Spleen (tissue), 11 donors: ENCODE results near the gene CARD10. TPM values are rescaled to one million over a fixed set of nuclear protein-coding genes. Genes with fewer than 3 reads are reported as not detected.

Source experiments
- DNase-seq: peaks from one replicate; pipeline ENCODE4 v3.0.0-alpha.2; 2020
- H3K27ac ChIP-seq, 8 donors: fragments of 200-600 bp; sonication (generic) in 7 of 8; 1 replicate in 4 of 8; 2 replicates in 4 of 8; pipeline versions ENCODE4 v1.5.0 to v1.8.0; 2016 to 2021; ENCODE audit warnings: inconsistent platforms in 4 of 8, mild to moderate bottlenecking in 4 of 8, moderate library complexity in 1 of 8
- H3K27me3 ChIP-seq, 7 donors: fragments of 200-600 bp; sonication (generic) in 6 of 7; replicated peaks in 1 of 7; 1 replicate in 4 of 7; 2 replicates in 3 of 7; pipeline versions ENCODE4 v1.5.0 to v1.8.0; 2016 to 2021; ENCODE audit warnings: inconsistent platforms in 3 of 7, mild to moderate bottlenecking in 1 of 7
- H3K36me3 ChIP-seq, 6 donors: fragments of 200-600 bp; sonication (generic) in 5 of 6; 1 replicate in 4 of 6; 2 replicates in 2 of 6; pipeline versions ENCODE4 v1.5.0 to v1.8.0; 2016 to 2021; ENCODE audit warnings: inconsistent platforms in 2 of 6
- H3K4me1 ChIP-seq, 6 donors: fragments of 200-600 bp; sonication (generic) in 5 of 6; 1 replicate in 3 of 6; 2 replicates in 3 of 6; pipeline versions ENCODE4 v1.5.0 to v1.8.0; 2016 to 2021; ENCODE audit warnings: inconsistent platforms in 3 of 6
- H3K4me3 ChIP-seq, 8 donors: fragments of 200-600 bp; sonication (generic) in 7 of 8; 1 replicate in 4 of 8; 2 replicates in 4 of 8; pipeline versions ENCODE4 v1.5.0 to v1.8.0; 2016 to 2021; ENCODE audit warnings: inconsistent platforms in 4 of 8, mild to moderate bottlenecking in 4 of 8, moderate library complexity in 2 of 8
- H3K9me3 ChIP-seq, 8 donors: fragments of 200-600 bp; sonication (generic) in 7 of 8; 1 replicate in 4 of 8; 2 replicates in 4 of 8; pipeline versions ENCODE4 v1.5.0 to v1.8.0; 2016 to 2021; ENCODE audit warnings: inconsistent platforms in 4 of 8
- POLR2A ChIP-seq, 3 donors: fragments of 450-650 bp; IDR thresholded peaks; one replicate each; pipeline ENCODE4 v1.5.1; 2017; ENCODE audit warnings: antibody characterized with exemption in 3 of 3, mild to moderate bottlenecking in 1 of 3
- POLR2AphosphoS5 ChIP-seq, 3 donors: sonication (generic); formaldehyde crosslinking; IDR thresholded peaks; one replicate each; pipeline ENCODE4 v1.5.1; 2017; ENCODE audit warnings: antibody characterized with exemption in 3 of 3
- WGBS, 5 donors: extraction: QIAGEN DNeasy Blood & Tissue Kit in 3 of 5; methylation state at CpG; one replicate each; pipeline versions ENCODE4 v1.1.5 to v1.1.7; 2013 to 2018; 5-methylcytosine and 5-hydroxymethylcytosine counted together
- intact Hi-C: fragments of 100-400 bp; cut with DNase I; formaldehyde crosslinking; loops from one replicate; pipeline ENCODE4 v1.15.0; 2023; ENCODE audit warnings: low total_unique reads
- polyA plus RNA-seq, 3 donors: library from polyadenylated mRNA; stranded (reverse); fragments of 200-250 nt; gene quantifications; one replicate each; pipeline ENCODE4 v1.2.1, GENCODE V29; 2013
- total RNA-seq, 7 donors: library from RNA; depleted of rRNA in 3 of 7; stranded (reverse); fragments of >200 nt in 3 of 7; fragmentation: NEBNext Ultra II Directional in 4 of 7; extraction: Animal tissue kit (Norgen Biotek cat#: 25700) in 4 of 7; gene quantifications; one replicate each; pipeline versions ENCODE4 v1.1.0 to v1.2.1, GENCODE V29; 2016 to 2021
- TF ChIP-seq, protein P1 (sequence below), 11 experiments: fragments of 200-600 bp in 7 of 11; fragments of 450-650 bp in 4 of 11; sonication (generic) in 4 of 11; IDR thresholded peaks in 8 of 11; conservative IDR thresholded peaks in 3 of 11; 1 replicate in 7 of 11; 2 replicates in 4 of 11; pipeline versions ENCODE4 v1.4.0 to v1.8.0; 2016 to 2021; ENCODE audit warnings: antibody characterized with exemption in 11 of 11, inconsistent platforms in 4 of 11, mild to moderate bottlenecking in 1 of 11
- donor health status: healthy with polysubstance abuse.
- donor health status: DM: no; HTN: no; CAD: no; lungs with moderate emphysema.
- donor health status: DM: no; HTN: no; CAD: no.
- donor health status: Bipolar disorder and iron deficiency.
- donor health status: healthy.
- donor health status: DM: no; HTN: no; CAD: no.
- donor health status: DM: yes; HTN: yes; CAD: no.

The CARD10 gene
- total and polyA plus RNA-seq, 10 donors, result 2.5 to 12.5 (median 9.5) TPM

GRCh38 chr22:37561212-37562048 is 42.2 kb upstream of the CARD10 start:
- Histone ChIP-seq H3K4me3 (peak overlapping the region; percentile 34 to 68 (median 44)), H3K9me3 (no peaks in the 10 kb centered on the region), H3K36me3 (peaks cover 0 to 6% (median 0%) of the 10 kb centered on the region in 6 donors), H3K27ac (peak overlapping the region; percentile 66 to 91 (median 86)), H3K4me1 (peaks cover 20 to 76% (median 52%) of the 10 kb centered on the region in 6 donors), H3K27me3 (peaks cover 0 to 92% (median 22%) of the 10 kb centered on the region in 7 donors)
- 2 to 7% (median 3%) methylated on average over 26 to 56 of the region's 56 CpGs for WGBS, 5 donors
- DNase-seq, result peak; percentile 89
- intact Hi-C loops, result no loop called here
- no peak for TF ChIP-seq POLR2A (IDR thresholded peaks at IDR 0.05)
- peak; percentile 55 to 76 (median 64) for TF ChIP-seq POLR2AphosphoS5 (IDR thresholded peaks at IDR 0.05)
- TF ChIP-seq, protein P1, sequence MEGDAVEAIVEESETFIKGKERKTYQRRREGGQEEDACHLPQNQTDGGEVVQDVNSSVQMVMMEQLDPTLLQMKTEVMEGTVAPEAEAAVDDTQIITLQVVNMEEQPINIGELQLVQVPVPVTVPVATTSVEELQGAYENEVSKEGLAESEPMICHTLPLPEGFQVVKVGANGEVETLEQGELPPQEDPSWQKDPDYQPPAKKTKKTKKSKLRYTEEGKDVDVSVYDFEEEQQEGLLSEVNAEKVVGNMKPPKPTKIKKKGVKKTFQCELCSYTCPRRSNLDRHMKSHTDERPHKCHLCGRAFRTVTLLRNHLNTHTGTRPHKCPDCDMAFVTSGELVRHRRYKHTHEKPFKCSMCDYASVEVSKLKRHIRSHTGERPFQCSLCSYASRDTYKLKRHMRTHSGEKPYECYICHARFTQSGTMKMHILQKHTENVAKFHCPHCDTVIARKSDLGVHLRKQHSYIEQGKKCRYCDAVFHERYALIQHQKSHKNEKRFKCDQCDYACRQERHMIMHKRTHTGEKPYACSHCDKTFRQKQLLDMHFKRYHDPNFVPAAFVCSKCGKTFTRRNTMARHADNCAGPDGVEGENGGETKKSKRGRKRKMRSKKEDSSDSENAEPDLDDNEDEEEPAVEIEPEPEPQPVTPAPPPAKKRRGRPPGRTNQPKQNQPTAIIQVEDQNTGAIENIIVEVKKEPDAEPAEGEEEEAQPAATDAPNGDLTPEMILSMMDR (IDR thresholded peaks at IDR 0.05 in 8 of 11, conservative IDR thresholded peaks at IDR 0.05 in 3 of 11), result peak in 9 of 11 experiments; percentile 47 to 87 (median 75)

- no peak for DNase-seq
- Histone ChIP-seq H3K36me3 (no peaks in the 10 kb centered on the region), H3K9me3 (no peaks in the 10 kb centered on the region), H3K4me3 (peak overlapping the region; percentile 34 to 68 (median 44)), H3K27ac (peak overlapping the region; percentile 66 to 91 (median 86)), H3K4me1 (peaks cover 13 to 69% (median 45%) of the 10 kb centered on the region in 6 donors), H3K27me3 (peaks cover 0 to 90% (median 22%) of the 10 kb centered on the region in 7 donors)
- TF ChIP-seq, protein P1 (IDR thresholded peaks at IDR 0.05 in 8 of 11, conservative IDR thresholded peaks at IDR 0.05 in 3 of 11), result no peak
- TF ChIP-seq POLR2AphosphoS5 (IDR thresholded peaks at IDR 0.05), result peak in 1 of 3 donors; percentile 63
- TF ChIP-seq POLR2A (IDR thresholded peaks at IDR 0.05), result no peak
- 1 to 4% (median 1%) methylated on average over 19 to 72 of the region's 72 CpGs for WGBS, 5 donors
- intact Hi-C loops, result no loop called here
Measured at GRCh38 chr22:37560608-37561211, 41.5 kb upstream of the CARD10 start.

DNA sequence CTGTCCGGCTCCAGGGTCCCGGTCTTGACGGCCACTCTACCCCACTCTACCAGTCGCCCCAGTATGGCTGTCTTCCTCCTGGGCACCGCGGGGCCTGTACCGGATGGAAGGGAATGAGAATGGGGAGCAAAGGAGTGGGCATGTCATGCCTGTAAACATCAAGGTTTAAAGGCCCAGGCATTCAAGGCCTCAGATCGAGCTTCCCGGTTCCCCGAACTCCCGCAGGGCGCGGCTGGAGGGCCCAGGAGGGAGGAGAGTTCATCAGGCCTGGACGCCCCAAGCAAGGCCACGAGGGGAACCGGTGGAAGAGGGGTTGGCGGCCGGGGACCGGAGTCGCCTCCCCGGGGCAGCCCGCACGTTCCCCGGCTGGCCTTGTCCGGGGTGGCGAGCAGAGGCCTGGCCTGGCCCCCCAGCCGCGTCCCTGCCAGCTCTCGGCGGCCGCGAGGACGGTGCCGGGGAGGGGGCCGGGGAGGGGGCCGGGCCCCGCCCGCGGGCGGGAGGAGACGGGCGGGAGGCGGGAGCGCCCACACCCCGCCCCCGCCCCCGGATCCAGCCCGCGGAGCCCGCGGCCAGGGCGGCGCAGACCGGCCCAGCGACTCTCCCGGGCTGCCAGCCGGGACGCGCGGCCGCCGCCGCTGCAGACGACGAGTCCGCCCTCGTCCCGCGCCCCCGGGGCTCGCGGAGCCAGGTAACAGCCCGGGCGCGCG is 40.8 kb upstream of the CARD10 start, which contains the start of gene CDC42EP1:
TSS of gene CDC42EP1 (plus strand) at position 580 of the 707 bp plus-strand sequence. CDS start 5,870 bp downstream, outside the sequence.
- DNase-seq, result no peak
- H3K36me3 ChIP-seq, result no peaks in the 10 kb centered on the region
- peaks cover 0 to 91% (median 22%) of the 10 kb centered on the region in 7 donors for H3K27me3 ChIP-seq
- H3K4me1 ChIP-seq, result peaks cover 13 to 63% (median 43%) of the 10 kb centered on the region in 6 donors
- H3K9me3 ChIP-seq, result no peaks in the 10 kb centered on the region
- intact Hi-C loops, result no loop called here
- H3K4me3 ChIP-seq, result peak within 1 kb of the TSS; percentile 34 to 68 (median 44)
- peak within 1 kb of the TSS; percentile 66 to 91 (median 86) for H3K27ac ChIP-seq
- no peak for TF ChIP-seq POLR2A (IDR thresholded peaks at IDR 0.05)
- TF ChIP-seq POLR2AphosphoS5 (IDR thresholded peaks at IDR 0.05), result peak in 2 of 3 donors; percentile 33 to 49
- 11 to 44% (median 12%) methylated on average over 14 to 76 of the region's 76 CpGs for WGBS, 5 donors

DNA sequence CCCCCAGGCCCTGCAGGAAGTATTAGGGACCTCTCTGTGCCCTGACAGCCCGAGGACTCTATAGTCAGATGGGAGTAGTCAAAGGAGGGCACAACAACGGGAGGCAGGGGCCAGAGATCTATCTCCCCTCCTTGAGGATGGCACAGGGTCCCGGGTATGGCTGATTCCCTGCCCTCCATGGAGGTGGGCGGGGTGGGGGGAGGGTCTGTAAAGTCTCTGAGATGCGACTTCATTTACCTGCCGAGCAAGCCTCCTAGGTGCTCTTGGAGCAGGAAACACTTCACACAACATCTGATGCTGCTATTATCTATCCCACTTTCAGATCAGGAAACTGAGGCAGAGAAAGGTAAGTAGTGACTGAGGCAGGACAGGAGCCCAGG is 40.3 kb upstream of the CARD10 start:
- Histone ChIP-seq H3K4me1 (peaks cover 13 to 58% (median 40%) of the 10 kb centered on the region in 6 donors), H3K27me3 (peaks cover 0 to 88% (median 22%) of the 10 kb centered on the region in 7 donors), H3K36me3 (no peaks in the 10 kb centered on the region), H3K4me3 (peak overlapping the region in 3 of 8 donors; percentile 41 to 68 (median 57)), H3K9me3 (no peaks in the 10 kb centered on the region), H3K27ac (peak overlapping the region; percentile 22 to 91 (median 85))
- 65 to 88% (median 80%) methylated on average over 4 to 6 of the region's 6 CpGs for WGBS, 5 donors
- TF ChIP-seq, protein P1 (IDR thresholded peaks at IDR 0.05 in 8 of 11, conservative IDR thresholded peaks at IDR 0.05 in 3 of 11), result no peak
- no peak for TF ChIP-seq POLR2AphosphoS5 (IDR thresholded peaks at IDR 0.05)
- no peak for TF ChIP-seq POLR2A (IDR thresholded peaks at IDR 0.05)
- intact Hi-C loops, result no loop called here
- DNase-seq, result no peak
